Measurements from ENCODE around the gene MAB21L4. TPM values are rescaled to one million over a fixed set of nuclear protein-coding genes. Genes with fewer than 3 reads are reported as not detected.

MAB21L4 gene
- total RNA-seq, 1 donor from 2014 or later, result not detected

DNA sequence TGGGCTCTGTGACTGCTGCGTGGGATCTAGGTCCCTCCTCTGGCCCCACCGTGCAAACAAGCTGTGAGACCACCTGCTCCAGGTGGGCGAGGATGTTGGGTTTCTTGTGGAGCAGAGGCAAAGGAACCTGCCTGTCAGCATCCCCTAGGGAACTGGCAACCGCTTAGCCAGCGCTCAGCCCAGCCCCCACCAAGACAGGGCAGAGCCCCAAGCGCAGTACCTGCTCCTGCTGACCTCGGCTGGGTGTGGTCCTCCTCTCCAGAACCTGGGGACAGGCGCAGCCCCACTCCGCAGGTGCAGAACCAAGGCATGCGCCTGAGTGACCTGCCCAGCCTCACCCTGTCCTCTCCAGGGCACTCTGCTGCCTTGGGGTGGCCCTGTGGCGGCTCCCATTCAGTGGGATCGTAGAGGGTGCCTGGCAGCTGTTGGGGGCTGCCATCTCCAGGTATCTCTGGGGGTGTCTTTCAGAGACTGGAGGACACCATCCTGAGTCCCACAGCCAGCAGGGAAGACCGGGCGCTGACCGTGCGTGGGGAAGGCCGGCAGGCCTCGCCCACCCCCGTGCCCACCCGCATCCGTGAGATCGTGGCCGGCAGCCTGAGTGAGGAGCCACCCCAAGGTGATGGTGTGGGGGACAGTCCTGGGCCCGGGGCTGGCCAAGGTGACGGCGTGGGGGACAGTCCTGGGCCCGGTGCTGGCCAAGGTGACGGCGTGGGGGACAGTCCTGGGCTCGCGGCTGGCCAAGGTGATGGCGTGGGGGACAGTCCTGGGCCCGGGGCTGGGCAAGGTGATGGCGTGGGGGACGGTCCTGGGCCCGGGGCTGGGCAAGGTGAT lies 22.5 kb upstream of the MAB21L4 start:
- Histone ChIP-seq H3K36me3 (ENCODE audit: control insufficient read depth in 3 of 3, insufficient read depth in 3 of 3, low read length in 3 of 3) (no peaks in the 10 kb centered on the region), H3K4me3 (ENCODE audit: low read length in 3 of 3) (no peak overlapping the region), H3K27me3 (ENCODE audit: control insufficient read depth in 3 of 3, insufficient read depth in 3 of 3, low read length in 3 of 3) (peaks cover 5 to 26% (median 15%) of the 10 kb centered on the region in 3 donors), H3K4me1 (ENCODE audit: control insufficient read depth in 3 of 3, insufficient read depth in 3 of 3, low read length in 3 of 3) (peaks cover 16 to 30% (median 19%) of the 10 kb centered on the region in 3 donors), H3K9ac (ENCODE audit: low read depth in 1 of 3, low read length in 3 of 3) (no peak overlapping the region), H3K9me3 (ENCODE audit: control insufficient read depth in 3 of 3, low read length in 3 of 3) (no peaks in the 10 kb centered on the region), H3K27ac (ENCODE audit: low read depth, low read length) (no peak overlapping the region)

DNA sequence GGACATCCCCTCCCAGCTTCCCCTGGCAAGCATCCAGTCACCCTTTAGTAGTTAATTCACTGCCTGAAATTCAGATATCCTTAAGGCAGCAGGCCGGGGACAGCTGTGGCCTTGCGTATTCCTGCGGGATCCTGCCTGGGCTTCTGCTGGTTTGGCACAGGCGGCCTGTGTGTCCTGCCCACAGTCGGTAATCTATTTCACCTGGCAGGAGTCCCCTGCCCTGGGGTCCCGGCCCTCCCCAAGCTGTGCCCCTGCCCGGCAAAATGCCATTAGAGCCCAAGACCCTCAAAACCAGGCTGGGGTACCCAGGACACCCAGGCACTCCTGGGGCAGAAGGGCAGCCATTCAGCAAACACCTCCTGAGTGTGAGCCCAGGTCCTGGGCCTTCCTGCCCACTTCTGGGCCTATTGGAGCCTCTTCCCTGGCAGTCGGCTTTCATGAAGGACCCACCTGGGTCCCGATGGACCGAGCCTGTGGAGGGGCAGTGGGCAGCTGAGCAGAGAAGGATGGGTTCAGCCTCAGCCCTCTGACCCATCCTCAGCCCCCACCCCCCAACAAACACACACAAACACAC lies 21.8 kb upstream of the MAB21L4 start:
- Histone ChIP-seq H3K4me1 (ENCODE audit: control insufficient read depth in 3 of 3, insufficient read depth in 3 of 3, low read length in 3 of 3) (peaks cover 18 to 33% (median 23%) of the 10 kb centered on the region in 3 donors), H3K4me3 (ENCODE audit: low read length in 3 of 3) (no peak overlapping the region), H3K9me3 (ENCODE audit: control insufficient read depth in 3 of 3, low read length in 3 of 3) (no peaks in the 10 kb centered on the region)

DNA sequence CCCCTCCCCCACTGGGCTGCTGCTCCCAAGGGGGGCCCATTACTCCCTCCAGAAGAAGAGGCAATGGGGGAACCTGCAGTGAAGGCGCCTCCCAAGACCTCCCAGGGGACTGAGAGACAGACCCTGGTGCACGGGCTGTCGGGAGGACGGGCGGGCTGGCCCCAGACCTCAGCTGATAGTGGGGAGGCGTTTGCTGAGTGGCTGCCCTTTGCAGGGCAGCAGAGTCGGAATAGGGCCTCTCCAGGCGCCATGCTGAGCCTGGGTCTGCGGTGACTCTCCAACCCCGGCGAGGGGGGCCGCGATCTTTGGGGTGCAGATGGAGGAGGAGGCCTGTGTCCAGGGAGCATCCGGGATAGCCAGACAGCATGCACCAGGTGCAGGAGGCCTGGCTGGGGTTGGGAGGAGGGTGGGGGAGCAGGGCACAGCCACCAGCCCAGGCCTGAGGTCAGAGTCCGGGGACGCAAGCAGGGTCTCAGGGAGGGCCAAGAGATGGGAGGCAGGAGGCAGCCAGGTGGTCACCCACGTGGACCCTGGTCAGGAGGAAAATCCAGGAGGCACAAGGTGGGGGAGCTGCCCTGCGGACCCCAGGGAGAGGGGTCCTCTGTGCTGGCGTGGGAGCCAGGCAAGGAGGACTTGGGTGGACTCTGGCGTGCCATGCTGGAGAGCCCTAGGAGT lies 21.2 kb upstream of the MAB21L4 start:
- H3K4me3 ChIP-seq (ENCODE audit: low read length in 3 of 3), result no peak overlapping the region
- H3K27ac ChIP-seq (ENCODE audit: low read depth, low read length), result peak overlapping the region; percentile 54
- H3K9me3 ChIP-seq (ENCODE audit: control insufficient read depth in 3 of 3, low read length in 3 of 3), result no peaks in the 10 kb centered on the region
- no peaks in the 10 kb centered on the region for H3K36me3 ChIP-seq (ENCODE audit: control insufficient read depth in 3 of 3, insufficient read depth in 3 of 3, low read length in 3 of 3)
- H3K4me1 ChIP-seq (ENCODE audit: control insufficient read depth in 3 of 3, insufficient read depth in 3 of 3, low read length in 3 of 3), result peaks cover 18 to 32% (median 23%) of the 10 kb centered on the region in 3 donors
- peaks cover 5 to 30% (median 15%) of the 10 kb centered on the region in 3 donors for H3K27me3 ChIP-seq (ENCODE audit: control insufficient read depth in 3 of 3, insufficient read depth in 3 of 3, low read length in 3 of 3)
- H3K9ac ChIP-seq (ENCODE audit: low read depth in 1 of 3, low read length in 3 of 3), result no peak overlapping the region

More for the DNA sequence above, 21.8 kb upstream of the MAB21L4 start:
- Histone ChIP-seq H3K27ac (ENCODE audit: low read depth, low read length) (no peak overlapping the region), H3K36me3 (ENCODE audit: control insufficient read depth in 3 of 3, insufficient read depth in 3 of 3, low read length in 3 of 3) (no peaks in the 10 kb centered on the region), H3K27me3 (ENCODE audit: control insufficient read depth in 3 of 3, insufficient read depth in 3 of 3, low read length in 3 of 3) (peaks cover 5 to 25% (median 15%) of the 10 kb centered on the region in 3 donors), H3K9ac (ENCODE audit: low read depth in 1 of 3, low read length in 3 of 3) (no peak overlapping the region)

- Histone ChIP-seq H3K27ac (ENCODE audit: low read depth, low read length) (peak overlapping the region; percentile 54), H3K9me3 (ENCODE audit: control insufficient read depth in 3 of 3, low read length in 3 of 3) (no peaks in the 10 kb centered on the region), H3K4me3 (ENCODE audit: low read length in 3 of 3) (no peak overlapping the region), H3K9ac (ENCODE audit: low read depth in 1 of 3, low read length in 3 of 3) (no peak overlapping the region), H3K36me3 (ENCODE audit: control insufficient read depth in 3 of 3, insufficient read depth in 3 of 3, low read length in 3 of 3) (no peaks in the 10 kb centered on the region), H3K27me3 (ENCODE audit: control insufficient read depth in 3 of 3, insufficient read depth in 3 of 3, low read length in 3 of 3) (peaks cover 5 to 34% (median 15%) of the 10 kb centered on the region in 3 donors), H3K4me1 (ENCODE audit: control insufficient read depth in 3 of 3, insufficient read depth in 3 of 3, low read length in 3 of 3) (peaks cover 16 to 27% (median 19%) of the 10 kb centered on the region in 3 donors)
These were observed 20.6 kb upstream of the MAB21L4 start for GRCh38 chr2:240916571-240917008.

DNA sequence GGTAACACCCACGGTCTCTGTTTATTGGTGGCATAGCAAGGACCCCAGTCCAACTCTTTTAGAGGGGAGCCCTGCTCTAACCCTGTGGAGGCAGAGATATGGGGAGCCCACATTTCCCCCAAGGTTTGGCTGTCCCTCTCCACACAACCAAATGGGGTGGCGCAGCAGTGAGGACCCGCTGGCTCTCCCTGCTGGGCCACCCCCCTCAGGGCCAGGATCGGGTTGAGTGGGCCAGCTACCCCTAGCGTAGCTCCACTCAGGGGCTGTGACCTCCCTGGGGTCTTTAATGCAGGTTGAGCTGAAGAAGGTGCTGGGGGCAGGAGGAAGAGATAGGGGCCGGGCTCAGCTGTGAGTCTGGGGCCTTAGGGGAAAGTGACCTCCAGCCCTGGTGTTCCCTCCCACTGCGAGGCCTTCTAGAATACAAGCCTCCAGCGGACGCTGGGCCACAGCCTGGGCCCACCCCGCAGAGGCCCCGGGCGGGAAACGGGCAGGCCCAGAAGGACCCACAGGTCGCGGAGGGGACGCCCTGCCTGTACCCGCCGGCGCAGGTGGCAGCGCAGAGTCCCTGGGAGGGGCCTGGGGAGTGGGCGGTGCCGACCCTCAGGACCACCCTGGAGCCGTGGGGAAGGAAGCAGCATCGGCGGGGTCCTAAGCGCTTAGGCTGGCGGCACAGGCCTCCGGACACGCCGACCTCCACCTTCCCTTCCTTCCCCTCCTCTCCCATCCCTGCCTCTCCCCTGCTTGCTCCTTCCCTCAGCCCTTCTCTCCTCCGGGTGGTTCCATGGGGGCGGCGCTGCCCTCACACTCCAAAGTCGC lies 19.8 kb upstream of the MAB21L4 start:
- H3K4me3 ChIP-seq (ENCODE audit: low read length in 3 of 3), result no peak overlapping the region
- peaks cover 13 to 21% (median 15%) of the 10 kb centered on the region in 3 donors for H3K4me1 ChIP-seq (ENCODE audit: control insufficient read depth in 3 of 3, insufficient read depth in 3 of 3, low read length in 3 of 3)
- H3K27me3 ChIP-seq (ENCODE audit: control insufficient read depth in 3 of 3, insufficient read depth in 3 of 3, low read length in 3 of 3), result peaks cover 5 to 34% (median 15%) of the 10 kb centered on the region in 3 donors
- H3K36me3 ChIP-seq (ENCODE audit: control insufficient read depth in 3 of 3, insufficient read depth in 3 of 3, low read length in 3 of 3), result no peaks in the 10 kb centered on the region
- no peak overlapping the region for H3K27ac ChIP-seq (ENCODE audit: low read depth, low read length)
- H3K9me3 ChIP-seq (ENCODE audit: control insufficient read depth in 3 of 3, low read length in 3 of 3), result no peaks in the 10 kb centered on the region
- H3K9ac ChIP-seq (ENCODE audit: low read depth in 1 of 3, low read length in 3 of 3), result no peak overlapping the region

GRCh38 chr2:240914645-240915525 lies 18.9 kb upstream of the MAB21L4 start:
- no peak overlapping the region for H3K9ac ChIP-seq (ENCODE audit: low read depth in 1 of 3, low read length in 3 of 3)
- H3K4me3 ChIP-seq (ENCODE audit: low read length in 3 of 3), result no peak overlapping the region

DNA sequence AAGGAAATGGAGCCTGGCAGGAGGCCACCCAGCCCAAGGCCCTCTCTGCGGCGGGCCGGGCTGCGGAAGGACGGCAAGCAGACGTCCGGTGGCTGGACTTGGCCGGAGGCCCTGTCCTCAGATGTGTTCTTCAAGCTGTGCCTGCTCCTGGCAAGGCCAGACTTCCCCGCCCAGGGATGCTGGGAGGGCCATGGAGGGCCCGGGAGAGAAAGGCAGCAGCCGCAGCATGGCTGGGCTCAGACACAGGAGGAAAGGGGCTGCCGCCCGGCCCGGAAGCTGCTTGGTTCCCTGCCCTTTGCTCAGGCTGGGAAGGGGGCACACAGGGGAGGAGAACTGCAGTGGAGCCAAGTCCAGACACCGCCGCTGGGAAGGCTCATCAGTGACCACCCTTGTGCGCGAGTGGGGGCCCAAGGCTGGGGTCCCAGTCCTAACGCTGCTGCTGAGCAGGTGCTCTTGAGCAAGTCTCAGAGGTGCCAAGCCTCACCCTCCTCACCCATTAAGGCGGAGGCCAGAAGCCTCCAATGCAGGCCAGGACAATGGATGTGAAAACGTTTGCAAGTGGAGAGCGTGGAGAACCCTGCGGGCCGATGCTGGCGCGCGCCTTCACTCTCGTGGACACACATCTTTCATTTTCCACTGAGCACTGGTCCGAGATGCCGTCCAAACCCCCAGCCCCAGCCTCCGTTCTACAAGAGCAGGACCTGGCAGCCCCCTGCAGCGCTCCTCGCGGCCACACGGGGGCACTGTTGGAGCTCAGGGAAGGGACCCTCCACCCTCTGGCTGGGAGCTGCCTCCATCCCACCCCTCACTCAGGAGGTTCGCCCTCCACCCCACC lies 18.1 kb upstream of the MAB21L4 start:
- no peak overlapping the region for H3K27ac ChIP-seq (ENCODE audit: low read depth, low read length)
- H3K9me3 ChIP-seq (ENCODE audit: control insufficient read depth in 3 of 3, low read length in 3 of 3), result no peaks in the 10 kb centered on the region
- peak overlapping the region in 2 of 3 donors; percentile 2 to 23 for H3K4me3 ChIP-seq (ENCODE audit: low read length in 3 of 3)
- peaks cover 11 to 41% (median 15%) of the 10 kb centered on the region in 3 donors for H3K27me3 ChIP-seq (ENCODE audit: control insufficient read depth in 3 of 3, insufficient read depth in 3 of 3, low read length in 3 of 3)
- H3K4me1 ChIP-seq (ENCODE audit: control insufficient read depth in 3 of 3, insufficient read depth in 3 of 3, low read length in 3 of 3), result peaks cover 10 to 21% (median 13%) of the 10 kb centered on the region in 3 donors
- no peaks in the 10 kb centered on the region for H3K36me3 ChIP-seq (ENCODE audit: control insufficient read depth in 3 of 3, insufficient read depth in 3 of 3, low read length in 3 of 3)
- no peak overlapping the region for H3K9ac ChIP-seq (ENCODE audit: low read depth in 1 of 3, low read length in 3 of 3)

More at GRCh38 chr2:240914645-240915525, 18.9 kb upstream of the MAB21L4 start:
- peaks cover 10 to 21% (median 13%) of the 10 kb centered on the region in 3 donors for H3K4me1 ChIP-seq (ENCODE audit: control insufficient read depth in 3 of 3, insufficient read depth in 3 of 3, low read length in 3 of 3)
- H3K36me3 ChIP-seq (ENCODE audit: control insufficient read depth in 3 of 3, insufficient read depth in 3 of 3, low read length in 3 of 3), result no peaks in the 10 kb centered on the region
- H3K27ac ChIP-seq (ENCODE audit: low read depth, low read length), result no peak overlapping the region
- H3K9me3 ChIP-seq (ENCODE audit: control insufficient read depth in 3 of 3, low read length in 3 of 3), result no peaks in the 10 kb centered on the region
- peaks cover 5 to 34% (median 15%) of the 10 kb centered on the region in 3 donors for H3K27me3 ChIP-seq (ENCODE audit: control insufficient read depth in 3 of 3, insufficient read depth in 3 of 3, low read length in 3 of 3)
